ENCODE measurements around the gene SLIT3.

The SLIT3 gene

GRCh38 chr5:168995024-168995423, 305.9 kb downstream of the SLIT3 start:
- DNase-seq (ENCODE audit: low read depth): no peak
- no peak overlapping the region for H3K4me3 ChIP-seq (ENCODE audit: low read depth, low read length)
- TF ChIP-seq CTCF (IDR thresholded peaks at IDR 0.05; ENCODE audit: low read depth, low read length, missing control alignments): no peak

GRCh38 chr5:168992687-168993086, 308.3 kb downstream of the SLIT3 start:
- H3K4me3 ChIP-seq (ENCODE audit: low read depth, low read length): no peak overlapping the region
- no peak for TF ChIP-seq CTCF (IDR thresholded peaks at IDR 0.05; ENCODE audit: low read depth, low read length, missing control alignments)
- DNase-seq (ENCODE audit: low read depth): no peak

GRCh38 chr5:168992016-168992415, 308.9 kb downstream of the SLIT3 start:
- no peak for TF ChIP-seq CTCF (IDR thresholded peaks at IDR 0.05; ENCODE audit: low read depth, low read length, missing control alignments)
- no peak for DNase-seq (ENCODE audit: low read depth)
- H3K4me3 ChIP-seq (ENCODE audit: low read depth, low read length): no peak overlapping the region

- no peak for TF ChIP-seq CTCF (IDR thresholded peaks at IDR 0.05; ENCODE audit: low read depth, low read length, missing control alignments)
- DNase-seq (ENCODE audit: low read depth): no peak
- H3K4me3 ChIP-seq (ENCODE audit: low read depth, low read length): no peak overlapping the region
These were observed 309.6 kb downstream of the SLIT3 start for GRCh38 chr5:168991311-168991710.

- H3K4me3 ChIP-seq (ENCODE audit: low read depth, low read length): no peak overlapping the region
- no peak for DNase-seq (ENCODE audit: low read depth)
- no peak for TF ChIP-seq CTCF (IDR thresholded peaks at IDR 0.05; ENCODE audit: low read depth, low read length, missing control alignments)
These were observed 310.3 kb downstream of the SLIT3 start for GRCh38 chr5:168990679-168991078.

- H3K4me3 ChIP-seq (ENCODE audit: low read depth, low read length): no peak overlapping the region
- DNase-seq (ENCODE audit: low read depth): no peak
- no peak for TF ChIP-seq CTCF (IDR thresholded peaks at IDR 0.05; ENCODE audit: low read depth, low read length, missing control alignments)
These were observed 311.0 kb downstream of the SLIT3 start for GRCh38 chr5:168989731-168990505.

- H3K4me3 ChIP-seq (ENCODE audit: low read depth, low read length): no peak overlapping the region
- no peak for DNase-seq (ENCODE audit: low read depth)
- TF ChIP-seq CTCF (IDR thresholded peaks at IDR 0.05; ENCODE audit: low read depth, low read length, missing control alignments): no peak
These were observed 312.2 kb downstream of the SLIT3 start for GRCh38 chr5:168988699-168989098.
